Measurements from ENCODE around the gene CRIP1.
A peak's percentile ranks its signal among the peaks of the same experiment; 100 is the strongest.

The CRIP1 gene

GRCh38 chr14:105519946-105520698 lies 33.4 kb downstream of the CRIP1 start:
- H3K27me3 Mint-ChIP-seq = peaks cover 56% of the 10 kb centered on the region
- no peaks in the 10 kb centered on the region for H3K9me3 Mint-ChIP-seq
- H3K27ac Mint-ChIP-seq = no peak overlapping the region
- ATAC-seq (no peak), DNase-seq (no peak)
- H3K4me3 Mint-ChIP-seq = no peak overlapping the region
- H3K4me1 Mint-ChIP-seq = no peaks in the 10 kb centered on the region

GRCh38 chr14:105525326-105525725 lies 38.6 kb downstream of the CRIP1 start:
- H3K4me3 Mint-ChIP-seq = peak overlapping the region in 1 of 2 donors; percentile 59
- no peak for ATAC-seq
- no peak overlapping the region for H3K27ac Mint-ChIP-seq
- H3K9me3 Mint-ChIP-seq = no peaks in the 10 kb centered on the region
- peaks cover 28% of the 10 kb centered on the region for H3K27me3 Mint-ChIP-seq
- peaks cover 26% of the 10 kb centered on the region for H3K4me1 Mint-ChIP-seq
- no peak for DNase-seq

GRCh38 chr14:105525861-105526775 lies 39.4 kb downstream of the CRIP1 start, which contains the start of gene TMEM121:
TMEM121 (plus strand) TSS chr14:105526583; CDS start chr14:105528835, 2,252 bp downstream.
- H3K27me3 Mint-ChIP-seq = peaks cover 24% of the 10 kb centered on the region
- peak within 1 kb of the TSS in 1 of 2 donors; percentile 83 for H3K27ac Mint-ChIP-seq
- ATAC-seq (peak; percentile 36), DNase-seq (no peak)
- no peaks in the 10 kb centered on the region for H3K9me3 Mint-ChIP-seq
- peak within 1 kb of the TSS; percentile 85 to 89 for H3K4me3 Mint-ChIP-seq
- peaks cover 34% of the 10 kb centered on the region for H3K4me1 Mint-ChIP-seq

- ATAC-seq (peak; percentile 27), DNase-seq (no peak)
- peaks cover 40% of the 10 kb centered on the region for H3K4me1 Mint-ChIP-seq
- H3K4me3 Mint-ChIP-seq = peak overlapping the region; percentile 85 to 89
- peaks cover 24% of the 10 kb centered on the region for H3K27me3 Mint-ChIP-seq
- peak overlapping the region in 1 of 2 donors; percentile 83 for H3K27ac Mint-ChIP-seq
- H3K9me3 Mint-ChIP-seq = no peaks in the 10 kb centered on the region
These were observed 40.2 kb downstream of the CRIP1 start for GRCh38 chr14:105526776-105527380.

GRCh38 chr14:105527381-105527825 lies 40.7 kb downstream of the CRIP1 start:
- Mint-ChIP-seq H3K4me1 (peaks cover 45% of the 10 kb centered on the region), H3K27me3 (peaks cover 24% of the 10 kb centered on the region), H3K9me3 (no peaks in the 10 kb centered on the region), H3K27ac (peak overlapping the region in 1 of 2 donors; percentile 91), H3K4me3 (peak overlapping the region; percentile 85 to 89)
- DNase-seq = no peak
- ATAC-seq = peak; percentile 2

GRCh38 chr14:105527826-105528585 lies 41.3 kb downstream of the CRIP1 start:
- DNase-seq = peak; percentile 82 to 83
- Mint-ChIP-seq H3K9me3 (no peaks in the 10 kb centered on the region), H3K4me1 (peaks cover 51% of the 10 kb centered on the region), H3K27me3 (peaks cover 24% of the 10 kb centered on the region), H3K4me3 (peak overlapping the region; percentile 85 to 89), H3K27ac (peak overlapping the region; percentile 40 to 91)
- ATAC-seq = peak; percentile 67

GRCh38 chr14:105528586-105529318 lies 42.1 kb downstream of the CRIP1 start:
- peak overlapping the region; percentile 85 to 90 for H3K4me3 Mint-ChIP-seq
- H3K9me3 Mint-ChIP-seq = no peaks in the 10 kb centered on the region
- DNase-seq (peak; percentile 42 to 43), ATAC-seq (peak; percentile 14)
- peaks cover 53% of the 10 kb centered on the region for H3K4me1 Mint-ChIP-seq
- peak overlapping the region; percentile 90 to 93 for H3K27ac Mint-ChIP-seq
- peaks cover 24% of the 10 kb centered on the region for H3K27me3 Mint-ChIP-seq

GRCh38 chr14:105529319-105529568 lies 42.6 kb downstream of the CRIP1 start:
- peak overlapping the region; percentile 73 to 90 for H3K4me3 Mint-ChIP-seq
- ATAC-seq (no peak), DNase-seq (no peak)
- H3K27ac Mint-ChIP-seq = peak overlapping the region; percentile 90 to 93
- no peaks in the 10 kb centered on the region for H3K9me3 Mint-ChIP-seq
- H3K4me1 Mint-ChIP-seq = peaks cover 53% of the 10 kb centered on the region
- H3K27me3 Mint-ChIP-seq = peaks cover 22% of the 10 kb centered on the region

- peaks cover 53% of the 10 kb centered on the region for H3K4me1 Mint-ChIP-seq
- peak overlapping the region; percentile 52 to 93 for H3K27ac Mint-ChIP-seq
- H3K4me3 Mint-ChIP-seq = peak overlapping the region; percentile 73 to 90
- DNase-seq = peak; percentile 32 to 53
- no peak for ATAC-seq
- H3K9me3 Mint-ChIP-seq = no peaks in the 10 kb centered on the region
- H3K27me3 Mint-ChIP-seq = peaks cover 18% of the 10 kb centered on the region
These were observed 43.0 kb downstream of the CRIP1 start for GRCh38 chr14:105529569-105530284.

- Mint-ChIP-seq H3K4me1 (peaks cover 53% of the 10 kb centered on the region), H3K27ac (peak overlapping the region; percentile 52 to 80)
- no peak for ATAC-seq
These were observed 43.8 kb downstream of the CRIP1 start for GRCh38 chr14:105530285-105531087.

GRCh38 chr14:105531088-105531893 lies 44.6 kb downstream of the CRIP1 start:
- H3K27me3 Mint-ChIP-seq = peaks cover 11% of the 10 kb centered on the region
- peak overlapping the region; percentile 42 to 90 for H3K4me3 Mint-ChIP-seq
- H3K9me3 Mint-ChIP-seq = no peaks in the 10 kb centered on the region
- peak overlapping the region in 1 of 2 donors; percentile 48 for H3K27ac Mint-ChIP-seq
- DNase-seq = no peak
- no peak for ATAC-seq
- H3K4me1 Mint-ChIP-seq = peaks cover 53% of the 10 kb centered on the region

More at GRCh38 chr14:105530285-105531087, 43.8 kb downstream of the CRIP1 start:
- peak overlapping the region; percentile 42 to 90 for H3K4me3 Mint-ChIP-seq
- no peak for DNase-seq
- H3K9me3 Mint-ChIP-seq = no peaks in the 10 kb centered on the region
- H3K27me3 Mint-ChIP-seq = peaks cover 13% of the 10 kb centered on the region

GRCh38 chr14:105531894-105532623 lies 45.4 kb downstream of the CRIP1 start:
- Mint-ChIP-seq H3K4me3 (peak overlapping the region in 1 of 2 donors; percentile 17), H3K27me3 (peaks cover 16% of the 10 kb centered on the region), H3K27ac (no peak overlapping the region), H3K4me1 (peaks cover 50% of the 10 kb centered on the region), H3K9me3 (no peaks in the 10 kb centered on the region)
- DNase-seq (no peak), ATAC-seq (no peak)

Measured in stimulated activated naive CD8-positive, alpha-beta T cell treated with anti-CD3 and anti-CD28 coated beads, Interleukin-15, amount 100 ng/mL, for 72 hours (primary cell).